NCI-H82 treated with DMSO at 0.1 percent for 48 hours (cell line): ENCODE results near the gene PSME4.

Experiments used
- DNase-seq: peaks from one replicate; lab custom pipeline; 2025; ENCODE audit not compliant: unreplicated experiment; lab: John Stamatoyannopoulos, UW

Gene PSME4

DNA sequence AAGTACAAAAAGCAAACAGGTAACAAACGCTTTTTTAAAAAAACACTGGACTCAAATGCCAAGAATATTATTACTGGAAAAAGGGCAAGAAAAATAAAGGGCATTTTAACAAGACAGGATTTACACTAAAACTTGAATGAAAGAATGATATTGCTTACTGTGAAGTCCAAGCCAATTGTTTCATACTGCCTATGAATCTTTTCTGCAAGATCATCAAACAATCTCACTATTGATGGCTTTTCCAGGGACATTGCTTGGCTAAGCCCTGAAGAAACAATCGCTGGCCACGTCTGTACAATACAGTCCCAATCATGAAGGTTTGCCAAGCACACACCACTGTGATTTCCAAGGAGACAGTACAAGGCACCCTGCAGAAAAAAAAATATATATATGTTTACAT, 69.6 kb downstream of the PSME4 start:
- DNase-seq: no peak

DNA sequence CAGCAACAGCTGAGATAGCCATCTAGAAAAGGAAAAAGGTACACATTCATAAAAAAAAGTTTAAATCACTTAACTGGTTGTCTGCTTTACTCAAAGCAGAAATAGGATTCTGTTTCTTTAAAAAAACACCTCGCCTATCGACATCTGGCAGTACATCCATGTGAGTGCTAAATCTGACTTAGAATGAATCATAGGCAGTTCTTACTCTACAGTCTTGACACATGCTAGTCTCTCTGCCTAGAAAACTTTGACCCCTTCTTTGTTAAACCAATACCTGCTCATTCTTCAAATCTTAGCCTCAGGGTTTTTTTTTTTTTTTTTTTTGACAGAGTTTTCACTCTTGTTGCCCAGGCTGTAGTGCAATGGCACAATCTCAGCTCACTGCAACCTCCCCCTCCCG, 73.9 kb downstream of the PSME4 start:
- DNase-seq: no peak

DNA sequence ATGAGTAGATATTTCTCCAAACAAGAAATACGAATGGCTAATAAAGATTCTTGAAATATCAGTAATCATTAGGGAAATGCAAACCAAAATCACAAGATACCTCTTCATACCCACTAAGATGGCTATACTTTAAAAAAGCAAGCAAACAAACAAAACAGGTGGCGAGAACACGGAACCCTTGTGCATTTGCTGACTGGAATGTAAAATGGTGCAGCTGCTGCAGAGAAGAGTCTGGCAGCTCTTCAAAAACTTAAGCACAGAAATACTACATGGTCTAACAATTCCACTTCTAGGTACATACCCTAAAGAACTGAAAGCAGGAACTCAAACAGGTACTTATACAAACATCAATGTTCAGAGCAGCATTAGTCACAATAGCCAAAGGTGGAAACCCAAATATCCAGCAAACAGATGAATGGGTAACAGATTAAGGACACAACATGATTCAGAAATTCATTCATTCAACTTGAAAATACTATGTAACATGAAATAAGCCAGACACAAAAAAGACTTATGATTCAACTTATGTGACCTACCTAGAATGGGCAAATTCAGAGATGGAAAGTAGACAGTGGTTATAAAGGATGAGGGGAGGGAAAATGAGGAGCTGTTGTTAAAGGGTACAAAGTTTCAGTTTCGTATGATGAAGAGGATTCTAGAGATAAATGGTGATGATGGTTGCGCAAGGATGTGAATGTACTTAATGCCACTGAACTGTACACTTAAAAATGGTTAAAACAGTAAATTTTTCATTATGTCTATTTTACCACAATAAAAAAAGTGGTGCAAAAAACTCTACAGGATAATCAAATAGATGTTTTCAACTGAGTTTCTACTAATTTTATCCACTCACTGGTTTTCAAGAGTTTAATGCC, 84.2 kb downstream of the PSME4 start:
- no peak for DNase-seq

DNA sequence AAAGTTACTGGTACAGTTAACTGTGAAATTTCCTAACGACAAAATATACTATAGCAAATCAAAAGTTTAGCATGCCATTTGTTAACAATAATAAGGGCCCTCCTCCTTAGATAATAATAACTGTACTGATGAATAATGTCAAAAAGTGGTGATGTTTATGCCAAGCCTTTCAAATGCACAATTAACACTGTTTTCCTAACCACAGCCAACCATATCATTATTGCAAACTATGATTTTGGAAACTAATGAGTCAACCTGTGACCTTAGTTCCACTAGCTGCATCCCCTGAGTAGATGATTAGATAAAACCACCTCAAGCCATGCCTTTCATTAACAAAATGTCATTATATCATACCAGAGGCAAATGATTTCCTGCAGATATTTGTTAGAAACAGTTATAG, 85.9 kb downstream of the PSME4 start:
- no peak for DNase-seq

DNA sequence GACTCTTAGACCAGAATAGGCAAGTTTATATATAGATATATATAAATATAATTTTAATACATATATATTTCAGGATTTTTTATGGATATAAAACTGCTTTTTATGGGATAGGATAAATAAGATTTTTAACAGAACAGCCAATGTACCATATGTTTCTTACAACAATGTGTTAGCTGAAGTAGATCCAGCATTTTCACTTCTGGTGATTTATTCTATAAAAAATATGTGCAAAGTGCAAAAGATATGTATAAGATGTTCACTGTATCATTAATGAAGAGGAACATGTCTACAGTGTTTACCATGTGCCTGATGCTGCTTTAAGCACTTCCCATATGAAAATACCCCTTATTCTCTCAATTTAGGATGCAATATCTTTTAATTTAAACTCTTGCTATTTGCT, 88.8 kb downstream of the PSME4 start:
- no peak for DNase-seq

- no peak for DNase-seq
Observed at GRCh38 chr2:53881360-53881759, 89.4 kb downstream of the PSME4 start.

DNA sequence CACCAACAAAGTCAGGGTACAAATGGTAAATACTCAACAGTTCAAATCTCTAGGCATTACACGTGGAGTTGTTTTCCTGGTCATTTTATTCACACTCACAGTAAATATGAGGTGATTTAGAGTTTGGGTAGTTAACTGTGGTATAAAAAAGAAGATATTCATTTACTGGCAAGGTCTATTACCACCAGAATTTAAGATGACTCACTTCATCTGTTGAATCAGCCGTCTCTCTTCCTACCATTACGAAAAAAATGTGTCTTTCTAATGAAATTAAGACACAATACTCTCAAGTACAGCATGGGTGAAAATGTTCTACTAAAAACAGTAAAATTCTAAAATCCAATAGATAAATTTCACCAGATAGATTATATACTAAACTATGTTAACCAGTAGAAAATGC, 90.0 kb downstream of the PSME4 start:
- no peak for DNase-seq

DNA sequence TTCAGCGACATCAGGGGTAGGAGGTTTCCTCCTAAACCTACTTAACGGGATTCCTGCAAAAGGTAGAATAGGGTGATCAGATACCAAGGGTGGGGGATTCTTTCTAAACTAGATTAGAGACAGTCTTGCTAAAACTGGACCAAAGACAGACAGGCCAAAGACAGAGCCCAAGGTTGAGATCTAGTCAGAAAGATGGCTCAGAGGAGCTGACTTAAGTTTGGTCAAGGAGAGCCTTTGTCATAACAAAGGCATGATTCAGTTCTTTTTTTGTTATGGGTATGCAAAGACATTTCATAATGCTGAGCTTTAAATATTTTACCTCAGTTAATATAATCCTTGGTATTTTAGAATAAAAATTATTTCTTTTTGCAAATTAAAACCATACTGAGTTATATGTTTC, 93.2 kb downstream of the PSME4 start:
- DNase-seq: no peak

DNA sequence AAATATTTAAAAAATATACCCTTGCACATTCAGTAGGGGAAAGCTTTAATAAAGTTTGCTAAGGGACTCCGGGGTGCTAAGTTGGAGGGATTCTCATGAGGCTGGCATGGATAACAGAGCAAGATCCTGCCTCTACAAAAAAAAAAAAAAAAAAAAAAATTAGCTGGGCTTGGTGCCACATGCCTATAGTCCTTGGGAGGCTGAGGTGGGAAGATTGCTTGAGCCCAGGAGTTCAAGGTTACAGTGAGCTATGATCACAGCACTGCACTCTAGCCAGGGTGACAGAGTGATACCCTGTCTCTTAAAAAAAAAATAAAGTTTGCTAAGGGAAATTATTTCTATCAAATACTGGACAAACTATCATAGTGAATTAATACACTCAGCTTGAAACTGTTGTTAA, 93.7 kb downstream of the PSME4 start:
- DNase-seq: no peak

DNA sequence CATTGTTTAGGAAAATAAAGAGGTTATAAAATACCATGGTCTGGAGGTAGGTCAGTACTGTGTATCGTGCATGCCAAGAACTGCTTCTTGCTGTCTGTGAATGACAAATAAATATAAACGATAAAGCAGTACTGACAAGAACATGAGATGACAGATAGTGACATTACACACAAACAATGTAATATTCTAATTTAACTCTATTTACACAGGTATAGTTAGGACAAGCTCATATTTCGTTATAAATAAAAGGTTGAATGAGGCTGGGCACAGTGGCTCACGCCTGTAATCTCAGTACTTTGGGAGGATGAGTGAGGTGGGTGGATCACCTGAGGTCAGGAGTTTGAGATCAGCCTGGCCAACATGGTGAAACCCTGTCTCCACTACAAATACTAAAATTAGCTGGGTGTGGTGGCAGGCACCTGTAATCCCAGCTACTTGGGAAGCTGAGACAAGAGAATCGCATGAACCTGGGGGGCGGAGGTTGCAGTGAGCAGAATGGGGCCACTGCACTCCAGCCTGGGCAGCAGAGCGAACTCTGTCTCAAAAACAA, 96.3 kb downstream of the PSME4 start:
- DNase-seq: no peak

DNA sequence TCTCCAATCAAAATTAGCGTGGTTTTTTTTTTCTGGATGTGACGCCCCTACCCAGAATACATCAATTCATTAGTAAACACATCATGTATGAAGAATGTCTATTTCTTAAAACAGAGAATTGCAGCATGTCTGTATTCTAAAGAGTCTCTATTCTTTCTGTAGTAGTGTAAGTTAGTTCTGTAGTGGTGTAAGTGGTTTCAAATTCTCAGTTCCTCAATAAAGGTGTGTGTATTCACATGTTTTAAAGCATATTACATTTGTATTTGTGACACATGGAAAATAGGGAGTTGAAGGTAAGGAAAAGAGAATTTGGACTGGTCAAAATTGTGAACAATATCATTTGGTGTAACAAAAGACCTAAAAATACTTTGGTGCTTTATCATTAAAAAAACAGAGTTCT, 103.0 kb downstream of the PSME4 start:
- DNase-seq: no peak

DNA sequence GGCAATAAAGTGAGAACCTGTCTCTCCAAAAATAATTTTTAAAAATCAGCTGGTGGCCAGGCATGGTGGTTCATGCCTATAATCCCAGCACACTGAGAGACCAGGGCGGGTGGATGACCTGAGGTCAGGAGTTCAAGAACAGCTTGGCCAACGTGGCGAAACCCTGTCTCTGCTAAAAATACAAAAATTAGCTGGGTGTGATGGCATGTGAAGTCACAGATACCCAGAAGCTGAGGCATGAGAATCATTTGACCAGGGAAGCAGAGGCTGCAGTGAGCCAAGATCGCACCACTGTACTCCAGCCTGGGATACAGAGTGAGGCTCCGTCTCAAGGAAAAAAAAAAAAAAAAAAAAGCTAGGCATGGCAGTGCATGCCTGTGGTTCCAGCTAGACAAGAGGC, 103.6 kb downstream of the PSME4 start:
- no peak for DNase-seq

DNA sequence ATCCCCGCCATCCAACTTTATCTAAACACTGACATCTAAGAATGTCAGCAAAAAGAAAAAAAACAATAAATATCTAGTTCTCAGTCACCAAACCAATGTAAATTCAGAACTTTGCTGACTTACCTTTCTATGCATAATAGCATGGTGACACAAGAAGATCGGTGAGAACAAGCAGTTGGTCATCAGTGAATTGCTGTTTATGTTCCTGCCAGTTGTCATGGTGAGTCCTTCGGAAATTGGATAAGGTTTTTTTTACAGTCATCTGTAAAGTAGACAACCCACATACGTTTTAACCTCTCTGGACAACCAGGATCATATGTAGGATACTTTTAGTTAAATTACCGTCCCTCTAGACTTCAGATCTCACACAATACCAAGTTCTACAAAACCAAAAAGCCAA, 104.8 kb downstream of the PSME4 start:
- DNase-seq: no peak

DNA sequence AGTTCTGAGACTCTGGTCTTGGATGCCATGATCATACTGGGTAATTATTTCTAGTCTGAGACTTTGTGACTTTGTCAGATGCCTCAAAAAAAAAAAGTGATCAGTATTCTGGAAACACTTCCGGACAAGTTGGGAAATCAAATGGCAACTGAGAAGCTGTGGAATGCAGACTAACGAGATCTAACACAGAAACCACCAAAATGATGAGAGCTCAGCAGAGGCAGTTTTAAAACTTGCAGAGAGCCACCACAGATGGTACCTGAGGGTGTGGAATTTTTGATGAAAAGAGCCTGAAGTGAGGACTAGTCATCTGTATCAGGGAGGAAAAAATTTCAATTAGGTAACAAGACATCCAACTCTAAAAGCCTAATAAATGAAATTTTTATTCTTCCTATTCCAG, 105.5 kb downstream of the PSME4 start:
- no peak for DNase-seq

- no peak for DNase-seq
Observed at GRCh38 chr2:53863538-53864227, 107.1 kb downstream of the PSME4 start.

GRCh38 chr2:53861824-53862223, 109.0 kb downstream of the PSME4 start:
- DNase-seq: no peak

- no peak for DNase-seq
Observed at GRCh38 chr2:53859206-53860181, 111.3 kb downstream of the PSME4 start, which contains the start of gene GPR75. Gene GPR75 (minus strand): TSS chr2:53859967. CDS start chr2:53854756, 5,211 bp downstream.

- no peak for DNase-seq
Observed at GRCh38 chr2:53856272-53856671, 114.5 kb downstream of the PSME4 start.

DNA sequence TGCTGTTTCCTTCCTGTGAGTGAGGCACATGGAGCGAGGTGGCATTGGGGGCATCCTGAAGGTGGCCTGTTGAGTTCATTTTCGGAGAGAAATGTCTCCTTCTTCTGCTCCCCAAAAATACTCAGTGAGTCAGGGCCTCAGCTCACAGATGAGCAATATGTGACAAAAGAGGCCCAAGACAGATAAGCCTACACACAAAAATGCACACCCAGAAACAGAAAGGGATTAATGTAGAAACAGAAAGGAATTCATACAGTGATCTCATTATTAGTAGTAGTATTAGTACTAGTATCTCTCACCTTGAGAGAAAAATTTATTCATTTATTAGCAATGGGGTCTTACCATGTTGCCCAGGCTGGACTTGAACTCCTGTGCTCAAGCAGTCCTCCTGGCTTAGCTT, 116.1 kb downstream of the PSME4 start:
- DNase-seq: no peak

- no peak for DNase-seq
Observed at GRCh38 chr2:53852532-53852931, 118.3 kb downstream of the PSME4 start.
